Stimulated activated memory B cell treated with anti-CD40 and anti-IgM and Interleukin-4, amounts not matched to agents 10 μg/mL and 1 μg/mL and 100 μg/mL, for 72 hours (primary cell): Measurements from ENCODE around the gene SEPTIN12.

Experiments used
- ATAC-seq: fragments of 150-1000 bp; cut with Tn5 transposase; 2 replicates; pipeline ENCODE4 v1.10.0; 2021
- H3K27ac Mint-ChIP-seq: one replicate; pipeline ENCODE4 v1.8.0; 2022; ENCODE audit warnings: mild to moderate bottlenecking, mixed read lengths
- H3K27me3 Mint-ChIP-seq: one replicate; pipeline ENCODE4 v1.8.0; 2022; ENCODE audit warnings: mixed read lengths
- H3K36me3 Mint-ChIP-seq: one replicate; pipeline ENCODE4 v1.8.0; 2022; ENCODE audit warnings: mixed read lengths
- H3K4me1 Mint-ChIP-seq: one replicate; pipeline ENCODE4 v1.8.0; 2022; ENCODE audit warnings: mixed read lengths
- H3K4me3 Mint-ChIP-seq: one replicate; pipeline ENCODE4 v1.8.0; 2022; ENCODE audit warnings: mild to moderate bottlenecking, moderate library complexity, mixed read lengths
- H3K9me3 Mint-ChIP-seq: one replicate; pipeline ENCODE4 v1.8.0; 2022; ENCODE audit warnings: mixed read lengths

Gene SEPTIN12

GRCh38 chr16:4778050-4778392, 10.1 kb downstream of the SEPTIN12 start:
- Mint-ChIP-seq H3K4me1 (no peaks in the 10 kb centered on the region), H3K4me3 (no peak overlapping the region), H3K36me3 (no peaks in the 10 kb centered on the region), H3K9me3 (no peaks in the 10 kb centered on the region), H3K27ac (no peak overlapping the region), H3K27me3 (no peaks in the 10 kb centered on the region)
- no peak for ATAC-seq

- no peaks in the 10 kb centered on the region for H3K36me3 Mint-ChIP-seq
- H3K4me1 Mint-ChIP-seq, result no peaks in the 10 kb centered on the region
- no peak overlapping the region for H3K27ac Mint-ChIP-seq
- H3K4me3 Mint-ChIP-seq, result no peak overlapping the region
- ATAC-seq, result no peak
- no peaks in the 10 kb centered on the region for H3K27me3 Mint-ChIP-seq
- H3K9me3 Mint-ChIP-seq, result no peaks in the 10 kb centered on the region
These were observed 10.7 kb downstream of the SEPTIN12 start for GRCh38 chr16:4777339-4778049.

DNA sequence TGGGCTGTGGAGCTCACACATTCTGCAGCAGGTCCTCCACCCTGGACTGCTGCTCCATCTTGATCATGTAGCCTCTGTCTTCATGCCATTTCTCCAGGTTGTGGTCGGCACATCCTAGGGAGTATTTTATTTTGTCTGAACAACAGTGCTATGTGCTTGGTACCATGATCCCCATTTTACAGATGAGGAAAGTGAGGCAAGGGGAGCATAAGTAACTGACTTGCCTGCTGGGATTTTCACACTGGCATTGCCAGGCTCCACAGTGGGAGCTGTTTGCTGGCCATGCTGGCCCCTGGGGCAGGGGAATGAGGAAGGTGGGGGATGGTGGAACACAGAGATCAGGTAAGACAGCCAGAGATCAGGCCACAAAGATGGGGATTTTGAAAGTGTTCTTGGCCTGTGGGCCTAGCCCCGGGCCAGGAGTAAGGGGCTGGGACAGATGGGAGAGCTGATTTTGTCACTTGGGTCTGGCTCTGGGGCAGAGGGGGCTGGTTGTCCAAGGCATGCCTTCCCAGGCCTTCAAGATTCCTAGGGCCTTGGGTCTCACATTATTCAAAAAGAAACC, 11.9 kb downstream of the SEPTIN12 start:
- Mint-ChIP-seq H3K36me3 (no peaks in the 10 kb centered on the region), H3K4me3 (peak overlapping the region; percentile 35), H3K4me1 (no peaks in the 10 kb centered on the region), H3K9me3 (no peaks in the 10 kb centered on the region), H3K27me3 (no peaks in the 10 kb centered on the region), H3K27ac (no peak overlapping the region)
- no peak for ATAC-seq

GRCh38 chr16:4775005-4775404, 13.1 kb downstream of the SEPTIN12 start:
- peak; percentile 40 for ATAC-seq
- no peak overlapping the region for H3K4me3 Mint-ChIP-seq
- no peaks in the 10 kb centered on the region for H3K36me3 Mint-ChIP-seq
- H3K9me3 Mint-ChIP-seq, result no peaks in the 10 kb centered on the region
- no peaks in the 10 kb centered on the region for H3K4me1 Mint-ChIP-seq
- H3K27me3 Mint-ChIP-seq, result no peaks in the 10 kb centered on the region
- no peak overlapping the region for H3K27ac Mint-ChIP-seq

DNA sequence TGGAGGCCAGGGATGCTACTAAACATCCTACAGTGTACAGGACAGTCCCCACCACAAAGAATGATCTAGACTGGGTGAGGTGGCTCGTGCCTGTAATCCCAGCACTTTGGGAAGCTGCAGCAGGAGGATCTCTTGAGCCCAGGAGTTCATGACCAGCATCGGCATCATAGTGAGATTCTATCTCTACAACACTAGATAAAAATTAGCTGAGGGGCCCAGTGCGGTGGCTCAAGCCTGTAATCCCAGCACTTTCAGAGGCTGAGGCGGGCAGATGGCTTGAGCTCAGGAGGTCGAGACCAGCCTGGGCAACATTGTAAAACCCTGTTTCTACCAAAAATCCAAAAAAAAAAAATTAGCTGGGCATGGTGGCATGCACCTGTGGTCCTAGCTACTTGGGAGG, 15.8 kb downstream of the SEPTIN12 start:
- no peaks in the 10 kb centered on the region for H3K27me3 Mint-ChIP-seq
- ATAC-seq, result no peak
- no peak overlapping the region for H3K27ac Mint-ChIP-seq

DNA sequence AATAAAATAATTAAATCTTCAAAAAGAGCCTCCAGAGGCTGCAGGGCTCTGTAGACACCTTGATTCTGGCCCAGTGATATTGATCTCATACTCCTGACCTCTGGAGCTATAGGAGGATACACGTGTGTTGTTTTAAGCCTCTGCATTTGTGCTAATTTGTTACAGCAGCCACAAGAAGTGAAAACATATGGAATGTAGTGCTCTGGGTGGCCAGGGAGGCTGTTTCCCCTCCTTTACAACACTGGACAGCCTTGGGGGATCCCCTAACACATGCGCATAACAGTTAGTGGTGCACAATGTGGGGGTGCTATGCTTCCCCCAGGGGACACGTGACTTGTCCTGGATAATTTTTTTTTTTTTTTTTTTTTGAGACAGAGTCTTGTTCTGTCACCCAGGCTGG, 16.5 kb downstream of the SEPTIN12 start:
- Mint-ChIP-seq H3K27me3 (no peaks in the 10 kb centered on the region), H3K27ac (no peak overlapping the region), H3K36me3 (no peaks in the 10 kb centered on the region), H3K9me3 (no peaks in the 10 kb centered on the region), H3K4me1 (peaks cover 26% of the 10 kb centered on the region), H3K4me3 (no peak overlapping the region)
- no peak for ATAC-seq

More for the DNA sequence above, 15.8 kb downstream of the SEPTIN12 start:
- H3K4me1 Mint-ChIP-seq, result peaks cover 22% of the 10 kb centered on the region
- no peak overlapping the region for H3K4me3 Mint-ChIP-seq
- H3K36me3 Mint-ChIP-seq, result no peaks in the 10 kb centered on the region
- H3K9me3 Mint-ChIP-seq, result no peaks in the 10 kb centered on the region

GRCh38 chr16:4769306-4769638, 18.9 kb downstream of the SEPTIN12 start:
- Mint-ChIP-seq H3K36me3 (no peaks in the 10 kb centered on the region), H3K4me1 (peaks cover 37% of the 10 kb centered on the region), H3K27ac (peak overlapping the region; percentile 84), H3K9me3 (no peaks in the 10 kb centered on the region), H3K27me3 (no peaks in the 10 kb centered on the region), H3K4me3 (peak overlapping the region; percentile 95)
- no peak for ATAC-seq

GRCh38 chr16:4768549-4769305, 19.4 kb downstream of the SEPTIN12 start:
- Mint-ChIP-seq H3K4me3 (peak overlapping the region; percentile 95), H3K36me3 (peaks cover 5% of the 10 kb centered on the region), H3K27ac (peak overlapping the region; percentile 84), H3K27me3 (no peaks in the 10 kb centered on the region), H3K9me3 (no peaks in the 10 kb centered on the region), H3K4me1 (peaks cover 37% of the 10 kb centered on the region)
- ATAC-seq, result peak; percentile 84

- ATAC-seq, result no peak
- Mint-ChIP-seq H3K4me1 (peaks cover 38% of the 10 kb centered on the region), H3K4me3 (peak overlapping the region; percentile 95), H3K27ac (peak overlapping the region; percentile 84), H3K9me3 (no peaks in the 10 kb centered on the region), H3K27me3 (no peaks in the 10 kb centered on the region), H3K36me3 (peaks cover 12% of the 10 kb centered on the region)
These were observed 20.1 kb downstream of the SEPTIN12 start for GRCh38 chr16:4767872-4768548.

- Mint-ChIP-seq H3K27ac (peak within 1 kb of the TSS; percentile 84), H3K4me3 (peak within 1 kb of the TSS; percentile 95), H3K9me3 (no peaks in the 10 kb centered on the region), H3K36me3 (peaks cover 19% of the 10 kb centered on the region), H3K4me1 (peaks cover 44% of the 10 kb centered on the region), H3K27me3 (no peaks in the 10 kb centered on the region)
- ATAC-seq, result peak; percentile 95
These were observed 21.1 kb downstream of the SEPTIN12 start, which contains the start of gene ZNF500 for GRCh38 chr16:4766875-4767628. TSS of gene ZNF500 (minus strand) at chr16:4767162. CDS start at chr16:4765978, 1,184 bp downstream.

GRCh38 chr16:4765511-4766474, 22.4 kb downstream of the SEPTIN12 start:
- H3K4me1 Mint-ChIP-seq, result peaks cover 44% of the 10 kb centered on the region

DNA sequence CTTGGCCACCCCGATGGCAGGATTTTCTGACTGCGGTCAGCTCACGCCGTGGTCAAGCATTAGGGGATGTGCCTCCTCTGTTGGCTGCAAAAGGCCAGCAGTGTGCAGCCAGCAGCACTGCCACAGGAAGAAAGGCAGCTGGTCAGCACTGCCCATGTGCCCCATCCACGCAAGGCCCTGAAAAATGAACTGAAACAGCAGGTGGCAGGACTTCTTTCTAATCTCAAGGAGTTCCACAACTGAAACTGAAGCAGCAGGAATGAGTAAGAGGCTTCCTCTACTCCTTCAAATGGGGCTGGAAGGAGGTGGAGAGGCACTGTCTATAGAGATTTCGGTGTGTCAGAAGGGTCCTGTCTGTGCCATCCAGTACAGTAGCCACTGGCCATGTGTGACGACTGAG, 24.4 kb downstream of the SEPTIN12 start:
- Mint-ChIP-seq H3K27me3 (no peaks in the 10 kb centered on the region), H3K9me3 (no peaks in the 10 kb centered on the region), H3K4me1 (peaks cover 43% of the 10 kb centered on the region), H3K4me3 (no peak overlapping the region), H3K36me3 (peaks cover 42% of the 10 kb centered on the region), H3K27ac (no peak overlapping the region)
- ATAC-seq, result no peak

More at GRCh38 chr16:4765511-4766474, 22.4 kb downstream of the SEPTIN12 start:
- H3K9me3 Mint-ChIP-seq, result no peaks in the 10 kb centered on the region
- peaks cover 28% of the 10 kb centered on the region for H3K36me3 Mint-ChIP-seq
- no peaks in the 10 kb centered on the region for H3K27me3 Mint-ChIP-seq
- H3K4me3 Mint-ChIP-seq, result peak overlapping the region; percentile 95
- H3K27ac Mint-ChIP-seq, result peak overlapping the region; percentile 84
- ATAC-seq, result no peak

DNA sequence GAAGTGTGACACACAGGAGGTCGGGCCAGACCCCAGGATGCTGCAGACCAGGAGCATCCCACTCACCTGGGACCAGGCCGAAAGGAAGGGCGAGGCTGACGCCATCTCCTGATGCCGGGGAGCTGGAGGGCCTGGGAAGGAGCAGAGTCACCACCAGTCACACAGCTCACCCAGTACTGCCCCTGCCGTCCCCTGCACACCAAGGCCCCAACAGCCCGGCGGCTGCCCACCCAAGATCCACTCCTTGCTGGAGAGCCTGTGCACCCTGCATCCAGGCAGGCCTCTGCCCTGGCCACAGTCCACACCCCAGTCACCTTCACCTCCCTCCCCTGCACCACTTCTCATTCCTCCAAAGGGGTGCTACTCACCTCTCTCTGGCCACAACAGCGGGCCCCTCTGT, 25.9 kb downstream of the SEPTIN12 start:
- Mint-ChIP-seq H3K4me1 (peaks cover 27% of the 10 kb centered on the region), H3K27me3 (no peaks in the 10 kb centered on the region), H3K27ac (no peak overlapping the region), H3K4me3 (no peak overlapping the region), H3K36me3 (peaks cover 52% of the 10 kb centered on the region), H3K9me3 (no peaks in the 10 kb centered on the region)
- no peak for ATAC-seq
